ENCODE results near the gene TAAR6. TPM values are rescaled to one million over a fixed set of nuclear protein-coding genes. Genes with fewer than 3 reads are reported as not detected.
"Not testable (repeated sequence)": the region's sequence is repeated elsewhere in the genome, so short reads cannot be mapped to it uniquely, and the experiment has no call there.

The TAAR6 gene
- total and polyA plus RNA-seq, 4 donors = not detected

GRCh38 chr6:132584698-132585097 is 14.6 kb downstream of the TAAR6 start:
- H3K27me3 ChIP-seq (ENCODE audit: control insufficient read depth, insufficient read depth, low read length) = no peaks in the 10 kb centered on the region
- no peaks in the 10 kb centered on the region for H3K36me3 ChIP-seq (ENCODE audit: control insufficient read depth, insufficient read depth, low read length)
- H3K27ac ChIP-seq (ENCODE audit: low read depth, low read length) = no peak overlapping the region
- no peak overlapping the region for H3K4me3 ChIP-seq (ENCODE audit: low read depth, low read length)
- DNase-seq (ENCODE audit: low read depth in 4 of 6, low spot score in 6 of 6) = no peak
- no CpG with 5 or more reads among the region's 1 CpG for WGBS (ENCODE audit: insufficient coverage)
- no peaks in the 10 kb centered on the region for H3K4me1 ChIP-seq (ENCODE audit: control insufficient read depth, insufficient read depth, low read length)
- H3K9me3 ChIP-seq (ENCODE audit: control insufficient read depth, insufficient read depth, low read length) = no peaks in the 10 kb centered on the region

- Histone ChIP-seq H3K4me3 (ENCODE audit: low read depth, low read length) (no peak overlapping the region), H3K27me3 (ENCODE audit: control insufficient read depth, insufficient read depth, low read length) (no peaks in the 10 kb centered on the region), H3K36me3 (ENCODE audit: control insufficient read depth, insufficient read depth, low read length) (no peaks in the 10 kb centered on the region), H3K27ac (ENCODE audit: low read depth, low read length) (no peak overlapping the region), H3K4me1 (ENCODE audit: control insufficient read depth, insufficient read depth, low read length) (no peaks in the 10 kb centered on the region), H3K9me3 (ENCODE audit: control insufficient read depth, insufficient read depth, low read length) (no peaks in the 10 kb centered on the region)
- no peak for DNase-seq (ENCODE audit: low read depth in 4 of 6, low spot score in 6 of 6)
- WGBS (ENCODE audit: insufficient coverage) = no CpG with 5 or more reads among the region's 2 CpGs
Measured at GRCh38 chr6:132587424-132587823, 17.3 kb downstream of the TAAR6 start.

GRCh38 chr6:132589454-132589853 is 19.3 kb downstream of the TAAR6 start, which contains the start of gene TAAR5:
TAAR5 (minus strand) TSS chr6:132589741; CDS start chr6:132589686, 55 bp downstream.
- H3K27ac ChIP-seq (ENCODE audit: low read depth, low read length) = no peak within 1 kb of the TSS
- WGBS (ENCODE audit: insufficient coverage) = 100% methylated on average over 2 of the region's 5 CpGs

GRCh38 chr6:132590362-132590761 is 20.2 kb downstream of the TAAR6 start:
- no peak overlapping the region for H3K4me3 ChIP-seq (ENCODE audit: low read depth, low read length)
- H3K36me3 ChIP-seq (ENCODE audit: control insufficient read depth, insufficient read depth, low read length) = no peaks in the 10 kb centered on the region
- no peaks in the 10 kb centered on the region for H3K4me1 ChIP-seq (ENCODE audit: control insufficient read depth, insufficient read depth, low read length)
- no peaks in the 10 kb centered on the region for H3K27me3 ChIP-seq (ENCODE audit: control insufficient read depth, insufficient read depth, low read length)
- WGBS (ENCODE audit: insufficient coverage) = no CpG with 5 or more reads among the region's 1 CpG
- DNase-seq (ENCODE audit: low read depth in 4 of 6, low spot score in 6 of 6) = no peak
- H3K27ac ChIP-seq (ENCODE audit: low read depth, low read length) = no peak overlapping the region
- H3K9me3 ChIP-seq (ENCODE audit: control insufficient read depth, insufficient read depth, low read length) = no peaks in the 10 kb centered on the region

More at GRCh38 chr6:132589454-132589853, 19.3 kb downstream of the TAAR6 start, which contains the start of gene TAAR5:
- Histone ChIP-seq H3K36me3 (ENCODE audit: control insufficient read depth, insufficient read depth, low read length) (no peaks in the 10 kb centered on the region), H3K9me3 (ENCODE audit: control insufficient read depth, insufficient read depth, low read length) (no peaks in the 10 kb centered on the region), H3K4me1 (ENCODE audit: control insufficient read depth, insufficient read depth, low read length) (no peaks in the 10 kb centered on the region), H3K27me3 (ENCODE audit: control insufficient read depth, insufficient read depth, low read length) (no peaks in the 10 kb centered on the region), H3K4me3 (ENCODE audit: low read depth, low read length) (no peak within 1 kb of the TSS)
- no peak for DNase-seq (ENCODE audit: low read depth in 4 of 6, low spot score in 6 of 6)

- Histone ChIP-seq H3K9me3 (ENCODE audit: control insufficient read depth, insufficient read depth, low read length) (no peaks in the 10 kb centered on the region), H3K27me3 (ENCODE audit: control insufficient read depth, insufficient read depth, low read length) (no peaks in the 10 kb centered on the region), H3K27ac (ENCODE audit: low read depth, low read length) (no peak overlapping the region), H3K36me3 (ENCODE audit: control insufficient read depth, insufficient read depth, low read length) (no peaks in the 10 kb centered on the region), H3K4me3 (ENCODE audit: low read depth, low read length) (no peak overlapping the region), H3K4me1 (ENCODE audit: control insufficient read depth, insufficient read depth, low read length) (no peaks in the 10 kb centered on the region)
- DNase-seq (ENCODE audit: low read depth in 4 of 6, low spot score in 6 of 6) = no peak
- 69% methylated on average over 2 of the region's 2 CpGs for WGBS (ENCODE audit: insufficient coverage)
Measured at GRCh38 chr6:132592855-132593254, 22.7 kb downstream of the TAAR6 start.

- H3K36me3 ChIP-seq (ENCODE audit: control insufficient read depth, insufficient read depth, low read length) = no peaks in the 10 kb centered on the region
- WGBS (ENCODE audit: insufficient coverage) = no CpG with 5 or more reads among the region's 6 CpGs
- no peak for DNase-seq (ENCODE audit: low read depth in 4 of 6, low spot score in 6 of 6)
- H3K4me1 ChIP-seq (ENCODE audit: control insufficient read depth, insufficient read depth, low read length) = no peaks in the 10 kb centered on the region
- H3K27ac ChIP-seq (ENCODE audit: low read depth, low read length) = no peak overlapping the region
- no peaks in the 10 kb centered on the region for H3K27me3 ChIP-seq (ENCODE audit: control insufficient read depth, insufficient read depth, low read length)
- no peak overlapping the region for H3K4me3 ChIP-seq (ENCODE audit: low read depth, low read length)
- no peaks in the 10 kb centered on the region for H3K9me3 ChIP-seq (ENCODE audit: control insufficient read depth, insufficient read depth, low read length)
Measured at GRCh38 chr6:132596201-132596600, 26.1 kb downstream of the TAAR6 start.

GRCh38 chr6:132598473-132598872 is 28.4 kb downstream of the TAAR6 start:
- no peaks in the 10 kb centered on the region for H3K4me1 ChIP-seq (ENCODE audit: control insufficient read depth, insufficient read depth, low read length)
- no peak overlapping the region for H3K4me3 ChIP-seq (ENCODE audit: low read depth, low read length)
- DNase-seq (ENCODE audit: low read depth in 4 of 6, low spot score in 6 of 6) = no peak
- no peaks in the 10 kb centered on the region for H3K36me3 ChIP-seq (ENCODE audit: control insufficient read depth, insufficient read depth, low read length)
- H3K27me3 ChIP-seq (ENCODE audit: control insufficient read depth, insufficient read depth, low read length) = no peaks in the 10 kb centered on the region
- no peak overlapping the region for H3K27ac ChIP-seq (ENCODE audit: low read depth, low read length)
- H3K9me3 ChIP-seq (ENCODE audit: control insufficient read depth, insufficient read depth, low read length) = no peaks in the 10 kb centered on the region
- WGBS (ENCODE audit: insufficient coverage) = 20% methylated on average over 1 of the region's 3 CpGs

- H3K9me3 ChIP-seq (ENCODE audit: control insufficient read depth, insufficient read depth, low read length); H3K27ac ChIP-seq (ENCODE audit: low read depth, low read length); H3K27me3 ChIP-seq (ENCODE audit: control insufficient read depth, insufficient read depth, low read length); H3K4me3 ChIP-seq (ENCODE audit: low read depth, low read length); DNase-seq (ENCODE audit: low read depth in 4 of 6, low spot score in 6 of 6); H3K36me3 ChIP-seq (ENCODE audit: control insufficient read depth, insufficient read depth, low read length); H3K4me1 ChIP-seq (ENCODE audit: control insufficient read depth, insufficient read depth, low read length): not testable (repeated sequence)
Measured at GRCh38 chr6:132600900-132601299, 30.8 kb downstream of the TAAR6 start.

- H3K27ac ChIP-seq (ENCODE audit: low read depth, low read length) = no peak overlapping the region
- H3K4me1 ChIP-seq (ENCODE audit: control insufficient read depth, insufficient read depth, low read length) = no peaks in the 10 kb centered on the region
- no peaks in the 10 kb centered on the region for H3K9me3 ChIP-seq (ENCODE audit: control insufficient read depth, insufficient read depth, low read length)
- 98% methylated on average over 6 of the region's 8 CpGs for WGBS (ENCODE audit: insufficient coverage)
- H3K27me3 ChIP-seq (ENCODE audit: control insufficient read depth, insufficient read depth, low read length) = no peaks in the 10 kb centered on the region
- H3K4me3 ChIP-seq (ENCODE audit: low read depth, low read length) = no peak overlapping the region
- DNase-seq (ENCODE audit: low read depth in 4 of 6, low spot score in 6 of 6) = no peak
- no peaks in the 10 kb centered on the region for H3K36me3 ChIP-seq (ENCODE audit: control insufficient read depth, insufficient read depth, low read length)
Measured at GRCh38 chr6:132604635-132605152, 34.6 kb downstream of the TAAR6 start.

- H3K9me3 ChIP-seq (ENCODE audit: control insufficient read depth, insufficient read depth, low read length) = no peaks in the 10 kb centered on the region
- no peaks in the 10 kb centered on the region for H3K36me3 ChIP-seq (ENCODE audit: control insufficient read depth, insufficient read depth, low read length)
- H3K27ac ChIP-seq (ENCODE audit: low read depth, low read length) = no peak overlapping the region
- no peaks in the 10 kb centered on the region for H3K27me3 ChIP-seq (ENCODE audit: control insufficient read depth, insufficient read depth, low read length)
- no peak overlapping the region for H3K4me3 ChIP-seq (ENCODE audit: low read depth, low read length)
- DNase-seq (ENCODE audit: low read depth in 4 of 6, low spot score in 6 of 6) = no peak
- WGBS (ENCODE audit: insufficient coverage) = no CpG with 5 or more reads among the region's 5 CpGs
- no peaks in the 10 kb centered on the region for H3K4me1 ChIP-seq (ENCODE audit: control insufficient read depth, insufficient read depth, low read length)
Measured at GRCh38 chr6:132607544-132608233, 37.6 kb downstream of the TAAR6 start.

Data from spinal cord (tissue), 10 donors.